ENCODE measurements around the gene RBM5.

RBM5 gene

GRCh38 chr3:50088725-50089608 lies at the start of gene RBM5:
RBM5 (plus strand) TSS chr3:50088919; CDS start chr3:50090435, 1,516 bp downstream.
- in situ Hi-C loops (cut with MboI; ENCODE audit: low pct_unique_long_range_greater_than_20kb, low sequenced_read_pairs, unreplicated experiment) = no loop called here
- peak; percentile 98 for DNase-seq (ENCODE audit: low spot score)
- TF ChIP-seq CTCF (IDR thresholded peaks at IDR 0.05; ENCODE audit: extremely low read depth, insufficient read depth, missing control alignments) = no peak

DNA sequence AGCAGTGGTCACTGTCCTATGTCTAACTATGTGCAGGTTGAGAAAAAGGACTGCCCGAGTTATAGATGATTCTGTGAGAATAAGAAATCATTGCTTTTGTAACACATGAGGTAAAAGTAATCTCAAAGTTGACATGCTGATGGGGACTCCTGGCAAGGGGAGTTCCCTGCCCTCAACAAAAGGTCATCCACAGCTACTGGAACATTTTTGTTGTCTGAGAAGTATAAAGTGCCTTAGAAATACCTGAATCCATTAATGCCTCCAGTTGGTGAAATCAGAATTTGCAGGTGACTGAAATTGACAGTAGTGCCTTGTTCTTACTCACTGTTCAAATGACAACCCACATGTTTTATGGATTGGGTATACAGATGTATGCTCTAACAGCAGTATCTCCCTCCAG lies 43.7 kb upstream of the RBM5 start:
- in situ Hi-C loops (cut with MboI; ENCODE audit: low pct_unique_long_range_greater_than_20kb, low sequenced_read_pairs, unreplicated experiment) = no loop called here
- TF ChIP-seq CTCF (IDR thresholded peaks at IDR 0.05; ENCODE audit: extremely low read depth, insufficient read depth, missing control alignments) = no peak
- DNase-seq (ENCODE audit: low spot score) = no peak

- in situ Hi-C loops (cut with MboI; ENCODE audit: low pct_unique_long_range_greater_than_20kb, low sequenced_read_pairs, unreplicated experiment) = no loop called here
- DNase-seq (ENCODE audit: low spot score) = no peak
- no peak for TF ChIP-seq CTCF (IDR thresholded peaks at IDR 0.05; ENCODE audit: extremely low read depth, insufficient read depth, missing control alignments)
Observed at GRCh38 chr3:50047426-50047825, 41.3 kb upstream of the RBM5 start.

- TF ChIP-seq CTCF (IDR thresholded peaks at IDR 0.05; ENCODE audit: extremely low read depth, insufficient read depth, missing control alignments) = no peak
- no peak for DNase-seq (ENCODE audit: low spot score)
- in situ Hi-C loops (cut with MboI; ENCODE audit: low pct_unique_long_range_greater_than_20kb, low sequenced_read_pairs, unreplicated experiment) = no loop called here
Observed at GRCh38 chr3:50050361-50050760, 38.4 kb upstream of the RBM5 start.

- no peak for TF ChIP-seq CTCF (IDR thresholded peaks at IDR 0.05; ENCODE audit: extremely low read depth, insufficient read depth, missing control alignments)
- in situ Hi-C loops (cut with MboI; ENCODE audit: low pct_unique_long_range_greater_than_20kb, low sequenced_read_pairs, unreplicated experiment) = no loop called here
- no peak for DNase-seq (ENCODE audit: low spot score)
Observed at GRCh38 chr3:50057756-50058155, 31.0 kb upstream of the RBM5 start.

GRCh38 chr3:50068134-50068533 lies 20.6 kb upstream of the RBM5 start:
- TF ChIP-seq CTCF (IDR thresholded peaks at IDR 0.05; ENCODE audit: extremely low read depth, insufficient read depth, missing control alignments) = no peak
- DNase-seq (ENCODE audit: low spot score) = no peak
- in situ Hi-C loops (cut with MboI; ENCODE audit: low pct_unique_long_range_greater_than_20kb, low sequenced_read_pairs, unreplicated experiment) = no loop called here

Measured in GM13977 (cell line).